K562 (cell line): ENCODE results near the gene PYM1. TPM values are rescaled to one million over a fixed set of nuclear protein-coding genes. Genes with fewer than 3 reads are reported as not detected.

Experiments
- ATAC-seq: fragments of 200-7000 bp; cut with Tn5 transposase; 3 replicates; pipeline ENCODE4 v1.9.1; 2020; ENCODE audit warnings: moderate library complexity
- BruUV-seq: library from RNA; stranded (reverse); fragments of 400-500 nt; replicated peaks from 2 replicates; lab custom pipeline; 2021; lab: Mats Ljungman, UMichigan
- CTCF ChIA-PET: fragments of 300-600 bp; formaldehyde crosslinking; extraction: SDS; loops from one replicate; lab custom pipeline; 2021; ENCODE audit warnings: low intra/inter-chr PET ratio; lab: Yijun Ruan, JAX
- POLR2A ChIA-PET: fragments of 300-600, 350-650 bp; sonication (Branson Sonifier 250); formaldehyde crosslinking; extraction: SDS; loops from one replicate; lab custom pipeline; 2021; ENCODE audit warnings: antibody characterized with exemption, inconsistent platforms; lab: Yijun Ruan, JAX
- DNase-seq, 4 experiments: peaks; one replicate each; pipeline versions ENCODE4 v3.0.0 to v3.0.0-alpha.2; 2011 to 2018; ENCODE audit warnings: low spot score in 3 of 4, mixed read lengths in 3 of 4; ENCODE audit errors: extremely low read depth in 1 of 4
- FAIRE-seq: peaks from 2 replicates; lab custom pipeline; 2011; peaks lifted over from hg19 to GRCh38; lab: Jason Lieb, UNC
- H2AFZ ChIP-seq: 2 replicates; pipeline ENCODE4 v1.6.0; 2011; ENCODE audit warnings: low read depth, low read length, control low read depth, inconsistent platforms
- H3K27ac ChIP-seq: fragments of 200-600 bp; 3 replicates; pipeline ENCODE4 v1.8.0; 2011; ENCODE audit warnings: low read depth, mild to moderate bottlenecking, control low read depth, inconsistent platforms, low read length, moderate library complexity, mixed read lengths; ENCODE audit errors: extremely low read depth
- H3K27me3 ChIP-seq, 2 experiments: fragments of 300-600 bp in 1 of 2; 2 replicates in 1 of 2; 3 replicates in 1 of 2; pipeline versions ENCODE4 v1.6.0 to v1.8.0; 2011; ENCODE audit warnings: inconsistent platforms in 2 of 2, low read length in 2 of 2, mild to moderate bottlenecking in 1 of 2, mixed read lengths in 1 of 2, moderate library complexity in 1 of 2; ENCODE audit not compliant: control insufficient read depth in 2 of 2, insufficient read depth in 2 of 2
- H3K36me3 ChIP-seq: fragments of 300-600 bp; 3 replicates; pipeline ENCODE4 v1.8.0; 2011; ENCODE audit warnings: mild to moderate bottlenecking, low read length, inconsistent platforms; ENCODE audit not compliant: control insufficient read depth, insufficient read depth
- H3K4me1 ChIP-seq, 2 experiments: fragments of 200-600 bp in 1 of 2; replicated peaks in 1 of 2; 2 replicates in 1 of 2; 3 replicates in 1 of 2; pipeline versions ENCODE4 v1.5.1 to v1.8.0; 2011; ENCODE audit warnings: inconsistent platforms in 2 of 2, low read length in 2 of 2, mild to moderate bottlenecking in 1 of 2, mixed read lengths in 1 of 2, moderate library complexity in 1 of 2; ENCODE audit not compliant: control insufficient read depth in 2 of 2, insufficient read depth in 2 of 2
- H3K4me2 ChIP-seq: 2 replicates; pipeline ENCODE4 v1.6.1; 2011; ENCODE audit warnings: low read length, control low read depth, inconsistent platforms, mixed read lengths; ENCODE audit not compliant: insufficient read depth
- H3K4me3 ChIP-seq: fragments of 200-600 bp; sonication (generic), shearing (Covaris generic); 2 replicates; pipeline ENCODE4 v1.5.1; 2016; ENCODE audit warnings: control low read depth, inconsistent platforms
- H3K79me2 ChIP-seq: fragments of 200-600 bp; 3 replicates; pipeline ENCODE4 v1.8.0; 2011; ENCODE audit warnings: low read length, inconsistent platforms; ENCODE audit not compliant: control insufficient read depth, insufficient read depth
- H3K9ac ChIP-seq, 2 experiments: 2 replicates each; pipeline versions ENCODE4 v1.6.0 to v1.6.1; 2011; ENCODE audit warnings: low read depth in 2 of 2, low read length in 2 of 2, control low read depth in 1 of 2, inconsistent platforms in 1 of 2, mild to moderate bottlenecking in 1 of 2, mixed read lengths in 1 of 2; ENCODE audit not compliant: insufficient read depth in 1 of 2
- H3K9me1 ChIP-seq: one replicate; pipeline ENCODE4 v1.6.0; 2011; ENCODE audit warnings: inconsistent platforms, mild to moderate bottlenecking, low read length, moderate library complexity; ENCODE audit not compliant: control insufficient read depth, insufficient read depth
- H3K9me3 ChIP-seq: replicated peaks from 2 replicates; pipeline ENCODE4 v1.5.1; 2011; ENCODE audit warnings: low read depth, low read length, inconsistent platforms; ENCODE audit not compliant: control insufficient read depth, insufficient read depth
- H4K20me1 ChIP-seq: replicated peaks from 2 replicates; pipeline ENCODE4 v1.6.1; 2011; ENCODE audit warnings: low read length, inconsistent platforms, mixed read lengths; ENCODE audit not compliant: control insufficient read depth, insufficient read depth
- CEBPZ ChIP-seq: fragments of 150-350 bp; IDR thresholded peaks from 2 replicates; pipeline ENCODE4 v1.6.1; 2014; ENCODE audit warnings: low read depth, mild to moderate bottlenecking, low read length, borderline replicate concordance
- CHD1 ChIP-seq: fragments of 200-600 bp; sonication (generic); IDR thresholded peaks from one replicate; pipeline ENCODE4 v1.6.1; 2012; ENCODE audit warnings: mild to moderate bottlenecking, moderate library complexity, low read length, inconsistent platforms
- ELF4 ChIP-seq: fragments of 450-650 bp; formaldehyde crosslinking; IDR thresholded peaks from 2 replicates; pipeline ENCODE4 v1.4.0; 2022; ENCODE audit warnings: missing genetic modification characterization
- FOXJ2 ChIP-seq: fragments of 200-800 bp; sonication (Bioruptor generic); IDR thresholded peaks from 2 replicates; pipeline ENCODE4 v1.6.1; 2016; ENCODE audit warnings: missing genetic modification characterization, missing compliant biosample characterization
- GABPB2 ChIP-seq: fragments of 250-450 bp; sonication (Bioruptor Pico); conservative IDR thresholded peaks from 2 replicates; pipeline ENCODE4 v1.5.1; 2021; ENCODE audit warnings: mild to moderate bottlenecking
- HOXB6 ChIP-seq: fragments of 250-450 bp; sonication (Bioruptor Pico); IDR thresholded peaks from 2 replicates; pipeline ENCODE4 v1.5.1; 2022; ENCODE audit warnings: mild to moderate bottlenecking, borderline replicate concordance
- MAZ ChIP-seq, 2 experiments: fragments of 450-650 bp in 1 of 2; sonication (generic) in 1 of 2; formaldehyde crosslinking; IDR thresholded peaks in 1 of 2; conservative IDR thresholded peaks in 1 of 2; 2 replicates each; pipeline versions ENCODE4 v1.4.0 to v1.5.0; 2020; ENCODE audit warnings: mild to moderate bottlenecking in 1 of 2, missing genetic modification reagents in 1 of 2
- NELFE ChIP-seq: IDR thresholded peaks from 2 replicates; pipeline ENCODE4 v1.6.1; 2011; ENCODE audit warnings: mild to moderate bottlenecking; ENCODE audit not compliant: insufficient read depth, insufficient read length
- TCF7 ChIP-seq: sonication (generic); IDR thresholded peaks from 2 replicates; pipeline ENCODE4 v1.6.1; 2016; ENCODE audit warnings: antibody characterized with exemption, borderline replicate concordance
- ZEB2 ChIP-seq: fragments of 450-650 bp; IDR thresholded peaks from 2 replicates; pipeline ENCODE4 v1.6.1; 2016
- ZMIZ1 ChIP-seq, 2 experiments: fragments of 150-350 bp in 1 of 2; IDR thresholded peaks; 2 replicates each; pipeline ENCODE4 v1.6.1; 2012 to 2016; ENCODE audit warnings: low read depth in 2 of 2, low read length in 2 of 2, mild to moderate bottlenecking in 1 of 2, moderate library complexity in 1 of 2
- ZNF146 ChIP-seq: IDR thresholded peaks from one replicate; pipeline ENCODE4 v1.6.1; 2018; ENCODE audit warnings: missing compliant biosample characterization; ENCODE audit not compliant: unreplicated experiment
- ZNF224 ChIP-seq: sonication (generic); formaldehyde crosslinking; IDR thresholded peaks from 2 replicates; pipeline ENCODE4 v1.8.0; 2022; ENCODE audit warnings: mild to moderate bottlenecking, missing genetic modification reagents
- ZNF23 ChIP-seq: fragments of 250-450 bp; sonication (Bioruptor Pico); IDR thresholded peaks from 2 replicates; pipeline ENCODE4 v1.4.0; 2020; ENCODE audit warnings: mild to moderate bottlenecking
- ZNF398 ChIP-seq: fragments of 250-450 bp; sonication (Bioruptor Pico); IDR thresholded peaks from 2 replicates; pipeline ENCODE4 v1.8.0; 2021; ENCODE audit warnings: moderate library complexity, mild to moderate bottlenecking, inconsistent platforms
- WGBS: fragments of 100-300 bp; shearing (Covaris generic); methylation state at CpG from one replicate; pipeline ENCODE4 v1.1.6; 2016; ENCODE audit warnings: low coverage, mixed read lengths; ENCODE audit not compliant: insufficient coverage; ENCODE audit errors: missing lambda C conversion rate; 5-methylcytosine and 5-hydroxymethylcytosine counted together
- in situ Hi-C: fragments of 300-500 bp; cut with MboI; formaldehyde crosslinking; loops from 4 replicates; pipeline ENCODE4 v1.15.0; 2018; ENCODE audit warnings: inconsistent platforms, mixed read lengths
- intact Hi-C: fragments of 100-400 bp; cut with micrococcal nuclease; formaldehyde crosslinking; loops from 2 replicates; pipeline ENCODE4 v1.14.2; 2022
- polyA plus RNA-seq, 8 experiments: library from polyadenylated mRNA; depleted of rRNA in 4 of 8; stranded (reverse) in 5 of 8; unstranded in 3 of 8; fragments of >200 nt; fragmentation: Nextera tagmentation in 2 of 8; fragmentation: Illumina TruSeq in 1 of 8; extraction: Ambion mirVana in 2 of 8; extraction: Trizol in 1 of 8; gene quantifications; 2 replicates each; pipeline versions ENCODE4 v1.2.1 to v1.2.3, GENCODE V29; 2011 to 2014; ENCODE audit warnings: inconsistent platforms in 1 of 8, missing spikeins in 1 of 8
- total RNA-seq, 7 experiments: library from RNA; depleted of rRNA in 6 of 7; stranded (reverse); fragments of >200 nt in 6 of 7; fragmentation: Illumina TruSeq in 2 of 7; extraction: Trizol in 2 of 7; gene quantifications; 2 replicates each; pipeline versions ENCODE4 v1.2.1 to v1.2.3, GENCODE V29; 2011 to 2021; ENCODE audit warnings: low replicate concordance in 1 of 7

The PYM1 gene
- total and polyA plus RNA-seq, 9 of the 15 experiments (the other 6 are each of a cell fraction or from before 2014, with no cell fraction given), result 29.0 to 51.3 (median 34.1) TPM

GRCh38 chr12:55955344-55955743, 27.6 kb upstream of the PYM1 start:
- H3K36me3 ChIP-seq, result no peaks in the 10 kb centered on the region
- H3K4me3 ChIP-seq, result no peak overlapping the region
- in situ Hi-C loops (no loop called here), intact Hi-C loops (no loop called here)
- 13% methylated on average over 4 of the region's 4 CpGs for WGBS
- BruUV-seq, result no TSS peak
- no peaks in the 10 kb centered on the region for H3K9me1 ChIP-seq
- DNase-seq (no peak), ATAC-seq (no peak), FAIRE-seq (no peak)
- H3K4me1 ChIP-seq, result peaks cover 7 to 10% of the 10 kb centered on the region in 2 experiments; a peak in 4 of 5 replicates
- H3K79me2 ChIP-seq, result no peaks in the 10 kb centered on the region
- TF ChIP-seq ZNF23 (CRISPR knock-in tag) (no peak), FOXJ2 (tag) (no peak), CHD1 (no peak), MAZ (CRISPR knock-in tag; conservative IDR thresholded peaks at IDR 0.05 in 1 of 2, IDR thresholded peaks at IDR 0.05 in 1 of 2) (no peak), CEBPZ (no peak), ELF4 (CRISPR knock-in tag) (no peak), GABPB2 (no peak), HOXB6 (no peak), ZNF146 (CRISPR knock-in tag) (no peak), TCF7 (no peak), ZNF224 (CRISPR knock-in tag) (no peak), ZNF398 (CRISPR knock-in tag) (no peak), ZEB2 (no peak), ZMIZ1 (IDR thresholded peaks at IDR 0.05; ENCODE audit: low read depth in 2 of 2, low read length in 2 of 2) (no peak), NELFE (no peak)
- H3K4me2 ChIP-seq, result no peak overlapping the region
- H3K27me3 ChIP-seq, result no peaks in the 10 kb centered on the region
- no peak overlapping the region for H3K27ac ChIP-seq
- no peak overlapping the region for H2AFZ ChIP-seq
- ChIA-PET POLR2A (interaction anchor here (0.8 to 2.0 kb wide), 5 partner anchors 9 to 41 kb away, joined by 3 to 6 read pairs (median 3); partner anchors contain the start of gene PYM1), CTCF (no interaction called here)
- H3K9me3 ChIP-seq, result no peaks in the 10 kb centered on the region
- no peaks in the 10 kb centered on the region; the same call in 1 of the 2 replicates for H4K20me1 ChIP-seq
- no peak overlapping the region for H3K9ac ChIP-seq
